RWPE2 (cell line): ENCODE measurements around the gene CD109.
A peak's percentile ranks its signal among the peaks of the same experiment; 100 is the strongest.
"Not testable (repeated sequence)": the region's sequence is repeated elsewhere in the genome, so short reads cannot be mapped to it uniquely, and the experiment has no call there.

Experiments
- ATAC-seq: fragments of 200-7000 bp; cut with Tn5 transposase; 3 replicates; pipeline ENCODE4 v1.9.1; 2021; ENCODE audit warnings: low read depth
- DNase-seq: peaks from one replicate; pipeline ENCODE4 v3.0.0-alpha.2; 2020; ENCODE audit warnings: low spot score
- H3K27ac ChIP-seq: fragments of 450-650 bp; 2 replicates; pipeline ENCODE4 v1.5.1; 2017; ENCODE audit warnings: mild to moderate bottlenecking; ENCODE audit not compliant: poor library complexity, severe bottlenecking
- H3K27me3 ChIP-seq: fragments of 250-450 bp; sonication (Bioruptor Pico); 2 replicates; pipeline ENCODE4 v1.5.1; 2021; ENCODE audit warnings: mild to moderate bottlenecking, moderate library complexity; ENCODE audit not compliant: insufficient read depth, poor library complexity, severe bottlenecking
- H3K36me3 ChIP-seq: fragments of 250-450 bp; sonication (Bioruptor Pico); 2 replicates; pipeline ENCODE4 v1.5.1; 2020; ENCODE audit warnings: low read depth, mild to moderate bottlenecking, moderate library complexity
- H3K4me1 ChIP-seq: fragments of 250-450 bp; sonication (Bioruptor Pico); 2 replicates; pipeline ENCODE4 v1.5.1; 2021; ENCODE audit warnings: mild to moderate bottlenecking, moderate library complexity; ENCODE audit not compliant: insufficient read depth, poor library complexity, severe bottlenecking
- H3K4me3 ChIP-seq: fragments of 250-450 bp; sonication (Bioruptor Pico); 2 replicates; pipeline ENCODE4 v1.5.1; 2021; ENCODE audit warnings: mild to moderate bottlenecking, moderate library complexity; ENCODE audit not compliant: severe bottlenecking
- H3K9me3 ChIP-seq: fragments of 250-450 bp; sonication (Bioruptor Pico); 2 replicates; pipeline ENCODE4 v1.5.1; 2021; ENCODE audit warnings: mild to moderate bottlenecking, moderate library complexity; ENCODE audit not compliant: severe bottlenecking
- CTCF ChIP-seq: fragments of 450-650 bp; IDR thresholded peaks from one replicate; pipeline ENCODE4 v1.5.1; 2017; ENCODE audit warnings: mild to moderate bottlenecking, moderate library complexity; ENCODE audit not compliant: poor library complexity, severe bottlenecking

The CD109 gene

GRCh38 chr6:73706971-73707370, 11.0 kb downstream of the CD109 start:
- no peak for DNase-seq

GRCh38 chr6:73710470-73710869, 14.5 kb downstream of the CD109 start:
- TF ChIP-seq CTCF, result no peak
- peak; percentile 95 for ATAC-seq
- Histone ChIP-seq H3K27ac (peak overlapping the region; percentile 88), H3K4me1 (peaks cover 30% of the 10 kb centered on the region), H3K9me3 (no peaks in the 10 kb centered on the region), H3K27me3 (no peaks in the 10 kb centered on the region), H3K4me3 (no peak overlapping the region), H3K36me3 (peaks cover 37% of the 10 kb centered on the region)
- peak; percentile 80 for DNase-seq

More at GRCh38 chr6:73706971-73707370, 11.0 kb downstream of the CD109 start:
- no peak for ATAC-seq
- Histone ChIP-seq H3K27me3 (no peaks in the 10 kb centered on the region), H3K4me3 (no peak overlapping the region), H3K4me1 (peaks cover 50% of the 10 kb centered on the region), H3K27ac (peak overlapping the region; percentile 99), H3K9me3 (no peaks in the 10 kb centered on the region), H3K36me3 (peaks cover 53% of the 10 kb centered on the region)
- TF ChIP-seq CTCF, result no peak

GRCh38 chr6:73710948-73711347, 14.9 kb downstream of the CD109 start:
- Histone ChIP-seq H3K27ac (peak overlapping the region; percentile 88), H3K4me1 (peaks cover 28% of the 10 kb centered on the region), H3K4me3 (no peak overlapping the region), H3K36me3 (peaks cover 37% of the 10 kb centered on the region), H3K27me3 (no peaks in the 10 kb centered on the region), H3K9me3 (no peaks in the 10 kb centered on the region)
- no peak for TF ChIP-seq CTCF
- ATAC-seq (no peak), DNase-seq (no peak)

GRCh38 chr6:73712535-73713173, 16.7 kb downstream of the CD109 start:
- H3K27me3 ChIP-seq, result no peaks in the 10 kb centered on the region
- H3K4me1 ChIP-seq, result peaks cover 28% of the 10 kb centered on the region
- no peak for TF ChIP-seq CTCF
- H3K9me3 ChIP-seq, result no peaks in the 10 kb centered on the region
- no peak overlapping the region for H3K4me3 ChIP-seq
- DNase-seq (no peak), ATAC-seq (no peak)
- H3K27ac ChIP-seq, result no peak overlapping the region
- peaks cover 22% of the 10 kb centered on the region for H3K36me3 ChIP-seq

GRCh38 chr6:73713426-73714147, 17.6 kb downstream of the CD109 start:
- TF ChIP-seq CTCF, result no peak
- no peak overlapping the region for H3K4me3 ChIP-seq
- no peak for DNase-seq
- peaks cover 22% of the 10 kb centered on the region for H3K36me3 ChIP-seq
- H3K9me3 ChIP-seq, result no peaks in the 10 kb centered on the region
- peak overlapping the region; percentile 31 for H3K27ac ChIP-seq
- H3K27me3 ChIP-seq, result no peaks in the 10 kb centered on the region
- H3K4me1 ChIP-seq, result peaks cover 28% of the 10 kb centered on the region
- no peak for ATAC-seq

- Histone ChIP-seq H3K36me3 (peaks cover 37% of the 10 kb centered on the region), H3K27ac (peak overlapping the region; percentile 31), H3K4me1 (peaks cover 24% of the 10 kb centered on the region)
- H3K27me3 ChIP-seq, H3K4me3 ChIP-seq, H3K9me3 ChIP-seq, DNase-seq: not testable (repeated sequence)
- peak; percentile 80 for ATAC-seq
Observed at GRCh38 chr6:73715111-73715508, 19.1 kb downstream of the CD109 start.
